GM23248 (cell line): ENCODE results near the gene CAMSAP2. TPM values are rescaled to one million over a fixed set of nuclear protein-coding genes. Genes with fewer than 3 reads are reported as not detected.

ENCODE experiments used
- DNase-seq: peaks from one replicate; pipeline ENCODE4 v3.0.0-alpha.2; 2015
- H2AFZ ChIP-seq: fragments of 200-600 bp; sonication (generic); 2 replicates; pipeline ENCODE4 v1.6.1; 2016; ENCODE audit warnings: antibody characterized with exemption
- H3F3A ChIP-seq: fragments of 200-600 bp; sonication (generic); 2 replicates; pipeline ENCODE4 v1.6.1; 2016; ENCODE audit warnings: mild to moderate bottlenecking, antibody characterized with exemption, mixed run types; ENCODE audit not compliant: insufficient read depth
- H3K27ac ChIP-seq: fragments of 200-600 bp; sonication (generic); 2 replicates; pipeline ENCODE4 v1.5.1; 2016; ENCODE audit warnings: mild to moderate bottlenecking
- H3K27me3 ChIP-seq: fragments of 200-600 bp; sonication (generic); replicated peaks from 2 replicates; pipeline ENCODE4 v1.6.1; 2016; ENCODE audit warnings: mild to moderate bottlenecking; ENCODE audit not compliant: insufficient read depth
- H3K36me3 ChIP-seq: fragments of 200-600 bp; sonication (generic); 2 replicates; pipeline ENCODE4 v1.6.1; 2016; ENCODE audit warnings: low read depth, mild to moderate bottlenecking
- H3K4me1 ChIP-seq: fragments of 200-600 bp; sonication (generic); 2 replicates; pipeline ENCODE4 v1.6.1; 2016; ENCODE audit warnings: mild to moderate bottlenecking; ENCODE audit not compliant: insufficient read depth
- H3K4me2 ChIP-seq: fragments of 200-600 bp; sonication (generic); one replicate; pipeline ENCODE4 v1.6.1; 2016; ENCODE audit warnings: mild to moderate bottlenecking; ENCODE audit not compliant: unreplicated experiment
- H3K4me3 ChIP-seq: fragments of 200-600 bp; sonication (generic); 2 replicates; pipeline ENCODE4 v1.5.1; 2016; ENCODE audit warnings: mild to moderate bottlenecking
- H3K79me2 ChIP-seq: fragments of 200-600 bp; sonication (generic); 2 replicates; pipeline ENCODE4 v1.6.1; 2016; ENCODE audit warnings: mild to moderate bottlenecking; ENCODE audit not compliant: insufficient read depth
- H3K9ac ChIP-seq: fragments of 200-600 bp; sonication (generic); 2 replicates; pipeline ENCODE4 v1.6.1; 2016; ENCODE audit warnings: mild to moderate bottlenecking
- H3K9me2 ChIP-seq: fragments of 200-600 bp; sonication (generic); 2 replicates; pipeline ENCODE4 v1.6.1; 2016; ENCODE audit warnings: mixed run types, mild to moderate bottlenecking, moderate library complexity; ENCODE audit not compliant: insufficient read depth
- H3K9me3 ChIP-seq: fragments of 200-600 bp; sonication (generic); one replicate; pipeline ENCODE4 v1.6.1; 2017; ENCODE audit warnings: low read depth
- H4K20me1 ChIP-seq: fragments of 200-600 bp; sonication (generic); 2 replicates; pipeline ENCODE4 v1.6.0; 2016; ENCODE audit not compliant: insufficient read depth
- EZH2 ChIP-seq: fragments of 200-600 bp; sonication (generic); IDR thresholded peaks from 2 replicates; pipeline ENCODE4 v1.6.1; 2018; ENCODE audit warnings: antibody characterized with exemption, mild to moderate bottlenecking; ENCODE audit not compliant: insufficient read depth, poor library complexity, severe bottlenecking
- EZH2phosphoT487 ChIP-seq: fragments of 200-600 bp; sonication (generic); IDR thresholded peaks from 2 replicates; pipeline ENCODE4 v1.6.1; 2018; ENCODE audit warnings: antibody characterized with exemption, moderate library complexity, mild to moderate bottlenecking, low read depth; ENCODE audit not compliant: insufficient read depth
- WGBS, 2 experiments: methylation state at CpG; one replicate each; pipeline ENCODE4 v1.1.6; 2015 to 2017; ENCODE audit warnings: low lambda C conversion rate in 2 of 2, low coverage in 1 of 2; ENCODE audit errors: missing lambda C conversion rate in 2 of 2; 5-methylcytosine and 5-hydroxymethylcytosine counted together
- in situ Hi-C: fragments of 300-500 bp; cut with MboI; formaldehyde crosslinking; loops from 2 replicates; pipeline ENCODE4 v1.15.0; 2020
- polyA plus RNA-seq: library from polyadenylated mRNA; unstranded; fragments of >200 nt; fragmentation: Nextera tagmentation; extraction: Ambion mirVana; gene quantifications from 2 replicates; pipeline ENCODE4 v1.2.1, GENCODE V29; 2016
- total RNA-seq: library from RNA; depleted of rRNA; stranded (reverse); fragments of >200 nt; shearing (Covaris generic); gene quantifications from 2 replicates; pipeline ENCODE4 v1.2.3, GENCODE V29; 2014

CAMSAP2 gene
- total and polyA plus RNA-seq, 2 experiments from 2014 or later, result 10.9 to 28.7 TPM

GRCh38 chr1:200837931-200838571, 99.4 kb downstream of the CAMSAP2 start:
- Histone ChIP-seq H3K4me3 (no peak overlapping the region), H2AFZ (no peak overlapping the region), H3K9me2 (no peaks in the 10 kb centered on the region), H3K9ac (peak overlapping the region; percentile 25), H3F3A (peaks cover 43% of the 10 kb centered on the region), H3K4me1 (peaks cover 26% of the 10 kb centered on the region), H4K20me1 (no peaks in the 10 kb centered on the region), H3K27me3 (no peaks in the 10 kb centered on the region), H3K9me3 (no peaks in the 10 kb centered on the region), H3K79me2 (peaks cover 67% of the 10 kb centered on the region), H3K4me2 (peak overlapping the region; percentile 47), H3K27ac (peak overlapping the region; percentile 50), H3K36me3 (peaks cover 21% of the 10 kb centered on the region)
- DNase-seq, result peak; percentile 54
- TF ChIP-seq EZH2, result no peak
- TF ChIP-seq EZH2phosphoT487, result no peak
- 2 to 7% methylated on average over 2 of the region's 2 CpGs for WGBS, 2 experiments
- in situ Hi-C loops, result no loop called here

- Histone ChIP-seq H3F3A (peaks cover 43% of the 10 kb centered on the region), H3K4me3 (no peak overlapping the region), H3K9me3 (no peaks in the 10 kb centered on the region), H3K4me1 (peaks cover 26% of the 10 kb centered on the region), H3K36me3 (peaks cover 28% of the 10 kb centered on the region; the same call in 1 of the 2 replicates), H3K27ac (peak overlapping the region; percentile 50), H3K9me2 (no peaks in the 10 kb centered on the region), H3K79me2 (peaks cover 68% of the 10 kb centered on the region), H4K20me1 (no peaks in the 10 kb centered on the region), H3K4me2 (peak overlapping the region; percentile 47), H3K9ac (peak overlapping the region; percentile 25), H3K27me3 (no peaks in the 10 kb centered on the region), H2AFZ (no peak overlapping the region)
- TF ChIP-seq EZH2phosphoT487, result no peak
- TF ChIP-seq EZH2, result no peak
- in situ Hi-C loops, result no loop called here
- WGBS, 2 experiments, result 83 to 85% methylated on average over 3 of the region's 3 CpGs
- peak; percentile 72 for DNase-seq
These were observed 100.2 kb downstream of the CAMSAP2 start for GRCh38 chr1:200838676-200839445.

- Histone ChIP-seq H3K36me3 (peaks cover 68% of the 10 kb centered on the region), H3K79me2 (peaks cover 35% of the 10 kb centered on the region), H3K27me3 (no peaks in the 10 kb centered on the region), H3K4me1 (no peaks in the 10 kb centered on the region), H3K4me2 (no peak overlapping the region), H3F3A (0 out of 2 replicates have a peak, but pooled peaks cover 1% of the 10 kb centered on the region), H3K9me3 (no peaks in the 10 kb centered on the region), H3K9ac (no peak overlapping the region), H3K27ac (no peak overlapping the region), H4K20me1 (no peaks in the 10 kb centered on the region), H2AFZ (no peak overlapping the region), H3K4me3 (no peak overlapping the region), H3K9me2 (no peaks in the 10 kb centered on the region)
- WGBS, 2 experiments, result 97 to 100% methylated on average over 4 of the region's 4 CpGs
- no peak for DNase-seq
- TF ChIP-seq EZH2phosphoT487 (no peak), EZH2 (no peak)
- in situ Hi-C loops, result no loop called here
These were observed 106.7 kb downstream of the CAMSAP2 start for GRCh38 chr1:200845360-200845759.

- H2AFZ ChIP-seq, result no peak overlapping the region
- no peak for DNase-seq
- no peak overlapping the region for H3K27ac ChIP-seq
- H3F3A ChIP-seq, result no peaks in the 10 kb centered on the region
- no peak overlapping the region for H3K9ac ChIP-seq
- H3K4me3 ChIP-seq, result no peak overlapping the region
- H3K27me3 ChIP-seq, result no peaks in the 10 kb centered on the region
- TF ChIP-seq EZH2 (no peak), EZH2phosphoT487 (no peak)
- peaks cover 77% of the 10 kb centered on the region for H3K36me3 ChIP-seq
- H3K4me1 ChIP-seq, result no peaks in the 10 kb centered on the region
- 95 to 100% methylated on average over 1 of the region's 1 CpG for WGBS, 2 experiments
- H3K9me2 ChIP-seq, result no peaks in the 10 kb centered on the region
- H4K20me1 ChIP-seq, result no peaks in the 10 kb centered on the region
- in situ Hi-C loops, result no loop called here
- H3K9me3 ChIP-seq, result no peaks in the 10 kb centered on the region
- H3K4me2 ChIP-seq, result no peak overlapping the region
- peaks cover 25% of the 10 kb centered on the region for H3K79me2 ChIP-seq
These were observed 107.7 kb downstream of the CAMSAP2 start for GRCh38 chr1:200846398-200846797.
